ENCODE data around the gene CISD3. TPM values are rescaled to one million over a fixed set of nuclear protein-coding genes. Genes with fewer than 3 reads are reported as not detected.

CISD3 gene
- total and polyA plus RNA-seq, 2 of the 4 experiments (the other 2 are of a cell fraction): 1.3 to 14.1 TPM

DNA sequence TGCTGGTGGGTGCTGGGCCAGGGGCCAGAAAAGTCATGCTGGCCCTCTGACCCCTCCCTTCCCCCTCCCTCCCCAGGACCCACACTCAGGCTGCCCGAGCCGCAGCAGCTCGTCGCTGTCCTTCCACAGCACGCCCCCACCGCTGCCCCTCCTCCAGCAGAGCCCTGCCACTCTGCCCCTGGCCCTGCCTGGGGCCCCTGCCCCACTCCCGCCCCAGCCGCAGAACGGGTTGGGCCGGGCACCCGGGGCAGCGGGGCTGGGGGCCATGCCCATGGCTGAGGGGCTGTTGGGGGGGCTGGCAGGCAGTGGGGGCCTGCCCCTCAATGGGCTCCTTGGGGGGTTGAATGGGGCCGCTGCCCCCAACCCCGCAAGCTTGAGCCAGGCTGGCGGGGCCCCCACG lies 8.3 kb upstream of the CISD3 start:
- no peak overlapping the region for H2BK5ac ChIP-seq (ENCODE audit: low read depth, low read length, poor library complexity, severe bottlenecking)
- H3K4me2 ChIP-seq (ENCODE audit: low read depth, low read length): no peak overlapping the region
- H2AFZ ChIP-seq (replicated peaks; ENCODE audit: low read length, poor library complexity): no peak overlapping the region
- ChIA-PET CTCF (no interaction called here), POLR2A (ENCODE audit: unreplicated experiment) (no interaction called here)
- H3K4ac ChIP-seq (ENCODE audit: low read depth, low read length): no peak overlapping the region
- H4K8ac ChIP-seq (ENCODE audit: low read depth in 2 of 2, low read length in 2 of 2): no peak overlapping the region
- no peak overlapping the region for H2BK20ac ChIP-seq (ENCODE audit: low read depth, low read length)
- H3K36me3 ChIP-seq (ENCODE audit: control insufficient read depth, insufficient read depth, low read length): peaks cover 43% of the 10 kb centered on the region
- H3K14ac ChIP-seq (replicated peaks; ENCODE audit: low read depth, low read length): no peak overlapping the region
- H3K9me1 ChIP-seq (ENCODE audit: insufficient read depth, low read length): no peaks in the 10 kb centered on the region
- TF ChIP-seq CHD1 (IDR thresholded peaks at IDR 0.05; ENCODE audit: low read depth, low read length) (no peak), RCOR1 (IDR thresholded peaks at IDR 0.05; ENCODE audit: insufficient replicate concordance, low read length) (no peak), MAFK (IDR thresholded peaks at IDR 0.05; ENCODE audit: low read depth, low read length) (no peak), CEBPB (IDR thresholded peaks at IDR 0.05; ENCODE audit: low read depth, low read length) (no peak), MAZ (IDR thresholded peaks at IDR 0.05; ENCODE audit: borderline replicate concordance, low read depth, low read length) (no peak), RFX5 (IDR thresholded peaks at IDR 0.05; ENCODE audit: low read depth, low read length) (no peak), SMC3 (IDR thresholded peaks at IDR 0.05; ENCODE audit: low read depth, low read length) (no peak), BHLHE40 (IDR thresholded peaks at IDR 0.05; ENCODE audit: low read depth, low read length) (no peak), POLR2A (IDR thresholded peaks at IDR 0.05; ENCODE audit: low read depth, low read length) (no peak), NFE2L2 (IDR thresholded peaks at IDR 0.05; ENCODE audit: low read depth, low read length) (no peak), FOS (IDR thresholded peaks at IDR 0.05; ENCODE audit: low read depth, low read length) (no peak), MXI1 (IDR thresholded peaks at IDR 0.05; ENCODE audit: borderline replicate concordance, low read depth, low read length) (no peak), RAD21 (IDR thresholded peaks at IDR 0.05; ENCODE audit: low read length) (no peak)
- TF ChIP-seq, protein P1, sequence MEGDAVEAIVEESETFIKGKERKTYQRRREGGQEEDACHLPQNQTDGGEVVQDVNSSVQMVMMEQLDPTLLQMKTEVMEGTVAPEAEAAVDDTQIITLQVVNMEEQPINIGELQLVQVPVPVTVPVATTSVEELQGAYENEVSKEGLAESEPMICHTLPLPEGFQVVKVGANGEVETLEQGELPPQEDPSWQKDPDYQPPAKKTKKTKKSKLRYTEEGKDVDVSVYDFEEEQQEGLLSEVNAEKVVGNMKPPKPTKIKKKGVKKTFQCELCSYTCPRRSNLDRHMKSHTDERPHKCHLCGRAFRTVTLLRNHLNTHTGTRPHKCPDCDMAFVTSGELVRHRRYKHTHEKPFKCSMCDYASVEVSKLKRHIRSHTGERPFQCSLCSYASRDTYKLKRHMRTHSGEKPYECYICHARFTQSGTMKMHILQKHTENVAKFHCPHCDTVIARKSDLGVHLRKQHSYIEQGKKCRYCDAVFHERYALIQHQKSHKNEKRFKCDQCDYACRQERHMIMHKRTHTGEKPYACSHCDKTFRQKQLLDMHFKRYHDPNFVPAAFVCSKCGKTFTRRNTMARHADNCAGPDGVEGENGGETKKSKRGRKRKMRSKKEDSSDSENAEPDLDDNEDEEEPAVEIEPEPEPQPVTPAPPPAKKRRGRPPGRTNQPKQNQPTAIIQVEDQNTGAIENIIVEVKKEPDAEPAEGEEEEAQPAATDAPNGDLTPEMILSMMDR (conservative IDR thresholded peaks at IDR 0.05; ENCODE audit: low read depth, low read length): no peak
- TF ChIP-seq, protein P2, sequence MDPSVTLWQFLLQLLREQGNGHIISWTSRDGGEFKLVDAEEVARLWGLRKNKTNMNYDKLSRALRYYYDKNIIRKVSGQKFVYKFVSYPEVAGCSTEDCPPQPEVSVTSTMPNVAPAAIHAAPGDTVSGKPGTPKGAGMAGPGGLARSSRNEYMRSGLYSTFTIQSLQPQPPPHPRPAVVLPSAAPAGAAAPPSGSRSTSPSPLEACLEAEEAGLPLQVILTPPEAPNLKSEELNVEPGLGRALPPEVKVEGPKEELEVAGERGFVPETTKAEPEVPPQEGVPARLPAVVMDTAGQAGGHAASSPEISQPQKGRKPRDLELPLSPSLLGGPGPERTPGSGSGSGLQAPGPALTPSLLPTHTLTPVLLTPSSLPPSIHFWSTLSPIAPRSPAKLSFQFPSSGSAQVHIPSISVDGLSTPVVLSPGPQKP (IDR thresholded peaks at IDR 0.05; ENCODE audit: borderline replicate concordance, low read depth, low read length): no peak
- TF ChIP-seq, protein P3, sequence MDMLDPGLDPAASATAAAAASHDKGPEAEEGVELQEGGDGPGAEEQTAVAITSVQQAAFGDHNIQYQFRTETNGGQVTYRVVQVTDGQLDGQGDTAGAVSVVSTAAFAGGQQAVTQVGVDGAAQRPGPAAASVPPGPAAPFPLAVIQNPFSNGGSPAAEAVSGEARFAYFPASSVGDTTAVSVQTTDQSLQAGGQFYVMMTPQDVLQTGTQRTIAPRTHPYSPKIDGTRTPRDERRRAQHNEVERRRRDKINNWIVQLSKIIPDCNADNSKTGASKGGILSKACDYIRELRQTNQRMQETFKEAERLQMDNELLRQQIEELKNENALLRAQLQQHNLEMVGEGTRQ (IDR thresholded peaks at IDR 0.05; ENCODE audit: low read depth, low read length): no peak
- no peak overlapping the region for H3K27ac ChIP-seq (ENCODE audit: insufficient read depth, low read length)
- dilution Hi-C loops (cut with HindIII; ENCODE audit: low sequenced_read_pairs, unreplicated experiment): no loop called here
- H3K18ac ChIP-seq (ENCODE audit: low read depth, low read length): no peak overlapping the region
- H3K9me3 ChIP-seq (ENCODE audit: control insufficient read depth, insufficient read depth, low read length): no peaks in the 10 kb centered on the region
- no peak overlapping the region for H4K91ac ChIP-seq (ENCODE audit: insufficient read depth, low read depth, low read length)
- ATAC-seq (ENCODE audit: low read depth) (no peak), DNase-seq (no peak)
- H3K9ac ChIP-seq (ENCODE audit: low read depth, low read length): no peak overlapping the region
- no peaks in the 10 kb centered on the region; the same call in 1 of the 2 replicates for H3K4me1 ChIP-seq (ENCODE audit: control insufficient read depth, insufficient read depth, low read length)
- H4K5ac ChIP-seq (ENCODE audit: low read depth, low read length): no peak overlapping the region
- intact Hi-C loops (cut with micrococcal nuclease): no loop called here
- H2AK5ac ChIP-seq (ENCODE audit: low read depth, low read length): no peak overlapping the region
- in situ Hi-C loops (cut with MboI; ENCODE audit: low sequenced_read_pairs): no loop called here
- BruUV-seq (replicated peaks): no TSS peak
- no peak overlapping the region for H3K56ac ChIP-seq (ENCODE audit: extremely low read depth, insufficient read depth, low read length)
- H2AK9ac ChIP-seq (replicated peaks; ENCODE audit: low read depth, low read length, poor library complexity): no peak overlapping the region
- no CpG with 5 or more reads among the region's 16 CpGs for WGBS, 2 experiments (ENCODE audit: extremely low coverage in 2 of 2, insufficient read length in 1 of 2)
- H3K4me3 ChIP-seq (ENCODE audit: insufficient read depth, low read depth, low read length): no peak overlapping the region
- H4K20me1 ChIP-seq (ENCODE audit: insufficient read depth, low read length): no peaks in the 10 kb centered on the region
- no peaks in the 10 kb centered on the region for H3K79me1 ChIP-seq (ENCODE audit: low read depth in 1 of 2, low read length in 2 of 2)
- no peak overlapping the region for H3K23ac ChIP-seq (ENCODE audit: low read depth, low read length)
- no peak overlapping the region for H2BK15ac ChIP-seq (ENCODE audit: low read depth, low read length)
- H3K27me3 ChIP-seq (ENCODE audit: control insufficient read depth, insufficient read depth, low read length): no peaks in the 10 kb centered on the region
- H2BK120ac ChIP-seq (ENCODE audit: low read depth, low read length): no peak overlapping the region
